LNCAP (cell line): ENCODE measurements around the gene CCNDBP1.
A peak's percentile ranks its signal among the peaks of the same experiment; 100 is the strongest.

Source experiments
- CTCF ChIP-seq: fragments of 450-650 bp; IDR thresholded peaks from 2 replicates; pipeline ENCODE4 v1.5.1; 2017; ENCODE audit warnings: mild to moderate bottlenecking

CCNDBP1 gene

GRCh38 chr15:43185157-43186002 is at the start of gene CCNDBP1:
Gene CCNDBP1, plus strand, starts transcription at chr15:43185403. Its CDS starts 96 bp downstream, at chr15:43185499.
- TF ChIP-seq CTCF: peak; percentile 42

- no peak for TF ChIP-seq CTCF
These were observed 41.8 kb upstream of the CCNDBP1 start for GRCh38 chr15:43143203-43143941.

- TF ChIP-seq CTCF: no peak
These were observed 40.7 kb upstream of the CCNDBP1 start for GRCh38 chr15:43144512-43144911.

- no peak for TF ChIP-seq CTCF
These were observed 39.0 kb upstream of the CCNDBP1 start for GRCh38 chr15:43146184-43146583.

- no peak for TF ChIP-seq CTCF
These were observed 34.8 kb upstream of the CCNDBP1 start for GRCh38 chr15:43150191-43150929.

GRCh38 chr15:43151688-43152087 is 33.5 kb upstream of the CCNDBP1 start:
- no peak for TF ChIP-seq CTCF

GRCh38 chr15:43153269-43153668 is 31.9 kb upstream of the CCNDBP1 start:
- no peak for TF ChIP-seq CTCF
